ENCODE measurements around the gene CADM1. TPM values are rescaled to one million over a fixed set of nuclear protein-coding genes. Genes with fewer than 3 reads are reported as not detected.

Gene CADM1
- polyA plus RNA-seq (ENCODE audit: low read depth in 6 of 6) = not detected

DNA sequence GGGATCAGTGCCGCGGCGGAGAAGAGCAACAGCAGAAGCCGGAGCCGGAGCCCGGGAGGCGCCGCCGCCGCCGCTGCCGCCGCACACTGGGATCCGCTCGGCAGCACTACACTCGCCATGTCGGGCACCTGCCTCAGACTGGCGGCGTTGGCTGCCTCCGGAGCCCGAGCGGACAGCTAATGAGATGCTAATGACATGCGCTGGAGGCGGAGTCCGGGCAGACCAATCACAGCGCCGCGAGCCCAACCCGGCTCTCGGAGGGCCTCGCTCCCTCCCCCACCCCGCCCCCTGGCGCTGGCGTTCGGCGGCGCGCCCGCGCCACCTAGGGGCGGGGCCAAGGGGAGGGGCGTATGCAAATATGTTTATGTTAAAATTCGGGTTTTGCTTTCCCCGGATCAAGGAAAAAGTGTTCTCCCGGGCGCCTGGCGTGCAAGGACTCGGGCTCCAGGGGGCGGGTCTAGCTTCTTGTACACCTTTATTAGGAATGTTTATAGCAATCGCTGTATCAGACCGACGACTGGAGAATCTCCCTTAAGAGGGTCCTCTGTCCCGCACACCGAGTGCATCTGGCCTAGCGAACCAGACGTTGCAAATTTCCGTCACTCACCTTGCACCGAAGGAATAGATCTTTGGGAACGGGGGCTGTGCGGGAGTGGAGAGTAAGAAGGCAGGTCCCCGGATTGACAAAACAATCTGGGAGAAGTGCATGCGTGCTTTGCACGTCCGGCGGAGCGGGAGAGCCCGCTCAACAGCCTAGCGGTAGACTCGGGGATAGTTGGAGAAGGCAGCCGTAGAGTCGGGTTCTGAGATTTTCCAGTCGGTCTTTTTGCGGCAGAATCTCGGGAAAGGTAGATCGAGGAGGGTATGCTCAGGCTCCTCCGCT is at the start of gene CADM1:
TSS of gene CADM1 (minus strand) at position 140 of the 883 bp plus-strand sequence.
- DNase-seq = no peak
- peak within 1 kb of the TSS in 1 of 6 donors; percentile 42 for H3K27ac Mint-ChIP-seq
- H3K4me1 Mint-ChIP-seq = peaks cover 3 to 16% (median 9%) of the 10 kb centered on the region in 3 donors
- H3K27me3 Mint-ChIP-seq = peaks cover 31 to 45% (median 44%) of the 10 kb centered on the region in 3 donors
- peak; percentile 32 to 77 for ATAC-seq (ENCODE audit: low read depth in 2 of 2)
- peak within 1 kb of the TSS in 7 of 8 donors; percentile 42 to 85 (median 53) for H3K4me3 Mint-ChIP-seq
- H3K9me3 Mint-ChIP-seq = peaks cover 0 to 14% (median 6%) of the 10 kb centered on the region in 7 donors
- H3K36me3 Mint-ChIP-seq = no peaks in the 10 kb centered on the region

DNA sequence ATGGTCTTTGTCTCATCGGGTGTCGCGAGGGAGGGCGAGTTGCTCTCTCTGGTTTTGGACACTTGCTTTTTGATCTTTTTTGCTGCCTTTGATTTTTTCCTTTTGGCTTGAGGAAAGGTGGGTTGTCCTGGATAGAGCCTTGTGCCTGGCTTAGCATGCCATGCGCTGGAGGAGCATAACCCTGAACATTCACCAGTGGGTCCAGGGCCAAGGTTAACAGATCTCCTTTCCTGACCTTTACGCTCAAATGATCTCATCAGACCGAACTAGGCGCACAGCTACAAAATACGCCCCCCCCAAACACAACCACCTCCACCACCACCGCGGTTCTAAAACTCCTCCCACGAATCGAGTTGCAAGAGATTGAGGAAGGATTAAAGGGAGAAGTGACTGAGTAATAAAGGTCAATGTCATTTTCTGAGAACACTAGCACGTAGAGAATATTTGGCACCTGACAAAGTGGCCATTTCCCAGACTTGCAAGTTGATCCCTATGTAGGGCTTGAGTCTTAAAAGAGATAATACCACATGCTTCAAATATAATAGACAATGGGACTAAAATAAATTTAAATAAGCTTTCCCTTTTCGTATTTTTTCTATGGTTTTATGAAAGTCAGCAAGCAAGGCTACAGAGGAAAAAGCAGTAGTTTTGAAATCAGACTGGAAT is 48.7 kb upstream of the CADM1 start:
- H3K9me3 Mint-ChIP-seq = no peaks in the 10 kb centered on the region
- no peak for DNase-seq
- no peaks in the 10 kb centered on the region for H3K36me3 Mint-ChIP-seq
- peak overlapping the region in 1 of 6 donors; percentile 82 for H3K27ac Mint-ChIP-seq
- no peak for ATAC-seq (ENCODE audit: low read depth in 2 of 2)
- H3K27me3 Mint-ChIP-seq = no peaks in the 10 kb centered on the region
- H3K4me3 Mint-ChIP-seq = no peak overlapping the region
- no peaks in the 10 kb centered on the region for H3K4me1 Mint-ChIP-seq

GRCh38 chr11:115552151-115552772 is 48.0 kb upstream of the CADM1 start:
- Mint-ChIP-seq H3K36me3 (no peaks in the 10 kb centered on the region), H3K4me1 (no peaks in the 10 kb centered on the region), H3K27ac (no peak overlapping the region), H3K4me3 (no peak overlapping the region), H3K9me3 (no peaks in the 10 kb centered on the region), H3K27me3 (no peaks in the 10 kb centered on the region)
- no peak for ATAC-seq (ENCODE audit: low read depth in 2 of 2)
- DNase-seq = no peak

- ATAC-seq (ENCODE audit: low read depth in 2 of 2) (no peak), DNase-seq (no peak)
- no peaks in the 10 kb centered on the region for H3K36me3 Mint-ChIP-seq
- H3K4me1 Mint-ChIP-seq = no peaks in the 10 kb centered on the region
- peaks cover 0 to 7% (median 0%) of the 10 kb centered on the region in 3 donors for H3K27me3 Mint-ChIP-seq
- H3K4me3 Mint-ChIP-seq = no peak overlapping the region
- peaks cover 0 to 4% (median 0%) of the 10 kb centered on the region in 7 donors for H3K9me3 Mint-ChIP-seq
- H3K27ac Mint-ChIP-seq = no peak overlapping the region
Observed at GRCh38 chr11:115550291-115551059, 46.3 kb upstream of the CADM1 start.

GRCh38 chr11:115548878-115549528 is 44.8 kb upstream of the CADM1 start:
- no peak overlapping the region for H3K4me3 Mint-ChIP-seq
- H3K36me3 Mint-ChIP-seq = no peaks in the 10 kb centered on the region
- no peak overlapping the region for H3K27ac Mint-ChIP-seq
- H3K4me1 Mint-ChIP-seq = no peaks in the 10 kb centered on the region
- no peak for DNase-seq
- peaks cover 0 to 7% (median 0%) of the 10 kb centered on the region in 3 donors for H3K27me3 Mint-ChIP-seq
- ATAC-seq (ENCODE audit: low read depth in 2 of 2) = no peak
- peaks cover 0 to 4% (median 0%) of the 10 kb centered on the region in 7 donors for H3K9me3 Mint-ChIP-seq

DNA sequence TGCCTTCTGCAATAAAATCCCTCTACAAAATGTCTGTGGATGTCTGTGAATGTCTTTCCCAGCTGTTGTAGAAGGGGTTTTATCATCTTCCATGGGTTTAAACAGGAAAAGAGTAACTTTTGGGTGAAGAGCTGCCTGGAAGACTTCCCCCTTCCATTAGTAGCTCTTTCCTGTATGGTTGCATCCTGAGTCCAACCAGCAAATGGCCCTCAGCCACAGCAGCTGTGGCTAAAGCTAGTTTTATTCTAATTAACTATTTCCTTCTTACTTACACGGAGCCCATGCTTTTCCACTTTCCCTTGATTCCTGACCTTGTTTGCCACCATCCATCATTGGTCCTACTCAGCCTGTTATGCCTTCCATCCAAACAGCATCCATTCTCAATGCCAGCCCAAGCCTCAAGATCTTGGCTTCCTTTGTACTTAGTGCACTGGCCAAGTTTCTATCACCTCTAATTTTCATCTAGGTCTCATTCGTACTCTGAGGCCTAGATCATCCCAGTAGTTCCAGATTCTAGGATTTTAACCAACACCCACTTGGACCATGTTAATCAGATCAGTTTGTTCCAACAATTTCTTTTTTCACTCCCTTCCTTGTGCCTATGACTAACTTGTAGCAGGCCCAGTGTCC is 41.5 kb upstream of the CADM1 start:
- Mint-ChIP-seq H3K36me3 (no peaks in the 10 kb centered on the region), H3K27ac (no peak overlapping the region), H3K27me3 (peaks cover 0 to 7% (median 0%) of the 10 kb centered on the region in 3 donors), H3K9me3 (peaks cover 0 to 4% (median 0%) of the 10 kb centered on the region in 7 donors), H3K4me1 (no peaks in the 10 kb centered on the region), H3K4me3 (no peak overlapping the region)
- DNase-seq (no peak), ATAC-seq (ENCODE audit: low read depth in 2 of 2) (no peak)

- peaks cover 0 to 7% (median 0%) of the 10 kb centered on the region in 3 donors for H3K27me3 Mint-ChIP-seq
- H3K27ac Mint-ChIP-seq = no peak overlapping the region
- no peaks in the 10 kb centered on the region for H3K36me3 Mint-ChIP-seq
- H3K4me3 Mint-ChIP-seq = no peak overlapping the region
- H3K9me3 Mint-ChIP-seq = peaks cover 0 to 4% (median 0%) of the 10 kb centered on the region in 7 donors
- DNase-seq (no peak), ATAC-seq (ENCODE audit: low read depth in 2 of 2) (no peak)
- no peaks in the 10 kb centered on the region for H3K4me1 Mint-ChIP-seq
Observed at GRCh38 chr11:115544422-115544948, 40.3 kb upstream of the CADM1 start.

- Mint-ChIP-seq H3K4me3 (no peak overlapping the region), H3K36me3 (no peaks in the 10 kb centered on the region), H3K9me3 (peaks cover 0 to 6% (median 2%) of the 10 kb centered on the region in 7 donors), H3K27ac (no peak overlapping the region), H3K4me1 (no peaks in the 10 kb centered on the region), H3K27me3 (peaks cover 0 to 7% (median 0%) of the 10 kb centered on the region in 3 donors)
- DNase-seq (no peak), ATAC-seq (ENCODE audit: low read depth in 2 of 2) (no peak)
Observed at GRCh38 chr11:115541518-115541917, 37.3 kb upstream of the CADM1 start.

- DNase-seq (no peak), ATAC-seq (ENCODE audit: low read depth in 2 of 2) (no peak)
- Mint-ChIP-seq H3K4me1 (no peaks in the 10 kb centered on the region), H3K27me3 (no peaks in the 10 kb centered on the region), H3K4me3 (no peak overlapping the region), H3K36me3 (no peaks in the 10 kb centered on the region), H3K27ac (no peak overlapping the region), H3K9me3 (peaks cover 0 to 3% (median 1%) of the 10 kb centered on the region in 7 donors)
Observed at GRCh38 chr11:115539844-115540243, 35.6 kb upstream of the CADM1 start.

- H3K36me3 Mint-ChIP-seq = no peaks in the 10 kb centered on the region
- no peaks in the 10 kb centered on the region for H3K27me3 Mint-ChIP-seq
- no peaks in the 10 kb centered on the region for H3K4me1 Mint-ChIP-seq
- peaks cover 0 to 3% (median 1%) of the 10 kb centered on the region in 7 donors for H3K9me3 Mint-ChIP-seq
- no peak for DNase-seq
- H3K27ac Mint-ChIP-seq = peak overlapping the region in 1 of 6 donors; percentile 23
- H3K4me3 Mint-ChIP-seq = no peak overlapping the region
- no peak for ATAC-seq (ENCODE audit: low read depth in 2 of 2)
Observed at GRCh38 chr11:115535781-115536180, 31.6 kb upstream of the CADM1 start.

- DNase-seq = no peak
- no peak overlapping the region for H3K27ac Mint-ChIP-seq
- no peak for ATAC-seq (ENCODE audit: low read depth in 2 of 2)
- H3K4me1 Mint-ChIP-seq = no peaks in the 10 kb centered on the region
- no peaks in the 10 kb centered on the region for H3K36me3 Mint-ChIP-seq
- no peak overlapping the region for H3K4me3 Mint-ChIP-seq
- peaks cover 0 to 4% (median 0%) of the 10 kb centered on the region in 7 donors for H3K9me3 Mint-ChIP-seq
- peaks cover 0 to 6% (median 0%) of the 10 kb centered on the region in 3 donors for H3K27me3 Mint-ChIP-seq
Observed at GRCh38 chr11:115530752-115531151, 26.5 kb upstream of the CADM1 start.

DNA sequence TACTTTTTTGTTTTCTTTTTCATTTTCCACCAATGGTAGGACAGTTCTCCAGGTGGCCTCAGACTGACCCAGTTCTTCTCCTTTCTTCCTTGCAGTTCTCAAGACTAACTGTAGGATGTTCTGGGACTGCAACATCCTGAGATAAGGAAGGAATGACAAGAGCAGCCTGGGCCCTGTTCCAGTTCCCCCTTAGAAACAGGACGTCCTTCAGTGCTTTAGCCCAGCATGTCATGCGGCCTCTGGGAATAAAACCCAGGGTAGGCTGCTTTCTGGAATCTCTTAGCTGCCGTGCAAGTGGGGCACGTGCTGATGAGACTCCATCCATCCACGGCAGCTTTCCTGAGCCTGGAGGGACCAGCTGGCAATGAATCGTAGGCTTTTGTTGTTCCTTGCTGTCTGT is 24.0 kb upstream of the CADM1 start:
- Mint-ChIP-seq H3K4me3 (no peak overlapping the region), H3K36me3 (no peaks in the 10 kb centered on the region), H3K27me3 (peaks cover 0 to 7% (median 0%) of the 10 kb centered on the region in 3 donors), H3K9me3 (peaks cover 0 to 8% (median 4%) of the 10 kb centered on the region in 7 donors), H3K4me1 (no peaks in the 10 kb centered on the region), H3K27ac (no peak overlapping the region)
- DNase-seq (no peak), ATAC-seq (ENCODE audit: low read depth in 2 of 2) (no peak)
